GM12878 (cell line): ENCODE results near the gene FSIP1. TPM values are rescaled to one million over a fixed set of nuclear protein-coding genes. Genes with fewer than 3 reads are reported as not detected.

Source experiments
- ATAC-seq: fragments of 200-7000 bp; cut with Tn5 transposase; 3 replicates; pipeline ENCODE4 v1.9.1; 2020; ENCODE audit warnings: mild to moderate bottlenecking, moderate library complexity
- BruUV-seq: library from RNA; stranded (reverse); fragments of 400-500 nt; replicated peaks from 2 replicates; lab custom pipeline; 2021; lab: Mats Ljungman, UMichigan
- CTCF ChIA-PET: fragments of 300-600 bp; sonication (Branson Sonifier 250); formaldehyde crosslinking; extraction: SDS; loops from one replicate; lab custom pipeline; 2021; ENCODE audit warnings: inconsistent platforms; lab: Yijun Ruan, JAX
- POLR2A ChIA-PET: fragments of 350-600 bp; formaldehyde crosslinking; extraction: SDS; loops from one replicate; lab custom pipeline; 2021; ENCODE audit warnings: inconsistent platforms; lab: Charles Lee
- RAD21 ChIA-PET: fragments of 300-600 bp; sonication (Branson Sonifier 250); formaldehyde crosslinking; loops from one replicate; lab custom pipeline; 2023; ENCODE audit warnings: antibody characterized with exemption; ENCODE audit not compliant: unreplicated experiment; lab: Charles Lee
- SMC1A ChIA-PET: fragments of 300-600 bp; sonication (Branson Sonifier 250); formaldehyde crosslinking; loops from one replicate; lab custom pipeline; 2023; ENCODE audit not compliant: unreplicated experiment, uncharacterized antibody; lab: Charles Lee
- DNase-seq: peaks from one replicate; pipeline ENCODE4 v3.0.0-alpha.2; 2011; ENCODE audit warnings: low read depth, low spot score
- FAIRE-seq: peaks from 3 replicates; lab custom pipeline; 2011; peaks lifted over from hg19 to GRCh38; lab: Jason Lieb, UNC
- H2AFZ ChIP-seq: 2 replicates; pipeline ENCODE4 v1.6.0; 2011; ENCODE audit warnings: low read depth, low read length, control low read depth; ENCODE audit not compliant: control insufficient read depth
- H3K27ac ChIP-seq: 2 replicates; pipeline ENCODE4 v1.5.1; 2011; ENCODE audit warnings: control low read depth; ENCODE audit not compliant: control insufficient read depth, insufficient read depth
- H3K27me3 ChIP-seq, 2 experiments: replicated peaks in 1 of 2; 2 replicates each; pipeline versions ENCODE4 v1.6.0 to v1.6.1; 2011; ENCODE audit warnings: low read length in 1 of 2; ENCODE audit not compliant: control insufficient read depth in 2 of 2, insufficient read depth in 2 of 2
- H3K36me3 ChIP-seq, 2 experiments: 2 replicates each; pipeline ENCODE4 v1.5.1; 2011; ENCODE audit warnings: low read length in 1 of 2; ENCODE audit not compliant: control insufficient read depth in 2 of 2, insufficient read depth in 2 of 2
- H3K4me1 ChIP-seq: 2 replicates; pipeline ENCODE4 v1.6.1; 2011; ENCODE audit warnings: mild to moderate bottlenecking, low read length, moderate library complexity, mixed read lengths; ENCODE audit not compliant: control insufficient read depth, insufficient read depth
- H3K4me2 ChIP-seq: 2 replicates; pipeline ENCODE4 v1.6.0; 2011; ENCODE audit warnings: control low read depth; ENCODE audit not compliant: control insufficient read depth, insufficient read depth
- H3K4me3 ChIP-seq: fragments of 200-600 bp; sonication (generic); 2 replicates; pipeline ENCODE4 v1.5.1; 2016
- H3K79me2 ChIP-seq: 2 replicates; pipeline ENCODE4 v1.6.0; 2011; ENCODE audit warnings: low read length; ENCODE audit not compliant: control insufficient read depth, insufficient read depth
- H3K9ac ChIP-seq: 2 replicates; pipeline ENCODE4 v1.8.0; 2011; ENCODE audit warnings: low read length, control low read depth, mixed read lengths; ENCODE audit not compliant: control insufficient read depth, insufficient read depth
- H3K9me3 ChIP-seq: replicated peaks from 3 replicates; pipeline ENCODE4 v1.5.1; 2011; ENCODE audit warnings: mild to moderate bottlenecking, low read length; ENCODE audit not compliant: control insufficient read depth, insufficient read depth
- H4K20me1 ChIP-seq: 2 replicates; pipeline ENCODE4 v1.6.0; 2011; ENCODE audit not compliant: control insufficient read depth, insufficient read depth
- ASH2L ChIP-seq: fragments of 300-600, 200-600 bp; sonication (generic); IDR thresholded peaks from 2 replicates; pipeline ENCODE4 v1.6.1; 2017; ENCODE audit warnings: low read depth, mild to moderate bottlenecking, borderline replicate concordance
- CBFB ChIP-seq: IDR thresholded peaks from 2 replicates; pipeline ENCODE4 v1.6.1; 2016; ENCODE audit warnings: antibody characterized with exemption, low read depth
- CHD4 ChIP-seq: fragments of 200-600 bp; sonication (generic); IDR thresholded peaks from 2 replicates; pipeline ENCODE4 v1.6.1; 2016; ENCODE audit warnings: mild to moderate bottlenecking
- EP300 ChIP-seq, 2 experiments: fragments of 150-350 bp in 1 of 2; IDR thresholded peaks; 2 replicates each; pipeline ENCODE4 v1.6.1; 2011 to 2012; ENCODE audit warnings: low read depth in 2 of 2, low read length in 2 of 2, borderline replicate concordance in 1 of 2, improper control_type of control experiment in 1 of 2, inconsistent platforms in 1 of 2; ENCODE audit not compliant: control insufficient read depth in 1 of 2
- ESRRA ChIP-seq: IDR thresholded peaks from 2 replicates; pipeline ENCODE4 v1.6.1; 2012; ENCODE audit warnings: mild to moderate bottlenecking, low read length, improper control_type of control experiment
- HDAC2 ChIP-seq: fragments of 200-600 bp; sonication (generic); IDR thresholded peaks from 2 replicates; pipeline ENCODE4 v1.6.1; 2017
- JUNB ChIP-seq: IDR thresholded peaks from 2 replicates; pipeline ENCODE4 v1.6.1; 2016; ENCODE audit warnings: antibody characterized with exemption, mild to moderate bottlenecking
- MTA2 ChIP-seq: fragments of 450-650 bp; IDR thresholded peaks from 2 replicates; pipeline ENCODE4 v1.6.1; 2016; ENCODE audit warnings: low read depth, mild to moderate bottlenecking, moderate library complexity
- SIN3A ChIP-seq: IDR thresholded peaks from 2 replicates; pipeline ENCODE4 v1.6.1; 2012; ENCODE audit warnings: low read depth, low read length, improper control_type of control experiment
- ZNF217 ChIP-seq: fragments of 450-650 bp; IDR thresholded peaks from 2 replicates; pipeline ENCODE4 v1.6.1; 2017; ENCODE audit warnings: antibody characterized with exemption, mild to moderate bottlenecking
- WGBS: methylation state at CpG from one replicate; pipeline ENCODE4 v1.1.6; 2016; ENCODE audit warnings: low lambda C conversion rate; ENCODE audit not compliant: insufficient replicate concordance, insufficient coverage; ENCODE audit errors: missing lambda C conversion rate; 5-methylcytosine and 5-hydroxymethylcytosine counted together
- in situ Hi-C: fragments of 300-500 bp; cut with MboI; formaldehyde crosslinking; loops from 9 replicates; pipeline ENCODE4 v1.14.3; 2018; ENCODE audit warnings: mixed read lengths
- intact Hi-C: fragments of 100-400 bp; cut with micrococcal nuclease; formaldehyde crosslinking; loops from one replicate; pipeline ENCODE4 v1.14.2; 2022; ENCODE audit not compliant: unreplicated experiment
- polyA plus RNA-seq, 11 experiments: library from polyadenylated mRNA; depleted of rRNA in 4 of 11; unstranded in 6 of 11; stranded (reverse) in 5 of 11; fragments of >200 nt; fragmentation: Nextera tagmentation in 4 of 11; fragmentation: Illumina TruSeq in 1 of 11; extraction: Ambion mirVana in 4 of 11; extraction: Trizol in 1 of 11; gene quantifications; 1 replicate in 1 of 11; 2 replicates in 10 of 11; pipeline versions ENCODE4 v1.2.1 to v1.2.3, GENCODE V29; 2011 to 2016; ENCODE audit warnings: inconsistent platforms in 2 of 11, missing spikeins in 2 of 11, low read depth in 1 of 11
- total RNA-seq, 4 experiments: library from RNA; depleted of rRNA in 3 of 4; stranded (reverse); fragments of >200 nt in 3 of 4; fragmentation: Illumina TruSeq in 1 of 4; extraction: Trizol in 1 of 4; gene quantifications; 2 replicates each; pipeline versions ENCODE4 v1.2.1 to v1.2.3, GENCODE V29; 2013 to 2021
- TF ChIP-seq, protein P1 (sequence below): fragments of 450-650 bp; formaldehyde crosslinking; IDR thresholded peaks from 2 replicates; pipeline ENCODE4 v1.4.0; 2022; ENCODE audit warnings: mild to moderate bottlenecking, moderate library complexity
- TF ChIP-seq, protein P2 (sequence below): IDR thresholded peaks from 2 replicates; pipeline ENCODE4 v1.6.1; 2011; ENCODE audit warnings: low read depth, mild to moderate bottlenecking, low read length, moderate library complexity, borderline replicate concordance; ENCODE audit errors: extremely low read depth
- TF ChIP-seq, protein P3 (sequence below): IDR thresholded peaks from 2 replicates; pipeline ENCODE4 v1.6.1; 2011; ENCODE audit warnings: borderline replicate concordance, low read depth, mild to moderate bottlenecking, moderate library complexity, mixed read lengths, low read length; ENCODE audit not compliant: insufficient read depth; ENCODE audit errors: extremely low read length
- TF ChIP-seq, protein P4 (sequence below): fragments of 450-650 bp; formaldehyde crosslinking; IDR thresholded peaks from 2 replicates; pipeline ENCODE4 v1.5.0; 2022; ENCODE audit warnings: mild to moderate bottlenecking, missing genetic modification characterization
- TF ChIP-seq, protein P5 (sequence below): fragments of 150-350 bp; IDR thresholded peaks from 2 replicates; pipeline ENCODE4 v1.6.1; 2014; ENCODE audit warnings: mild to moderate bottlenecking, low read depth, low read length

FSIP1 gene
- total and polyA plus RNA-seq, 10 of the 15 experiments (the other 5 are each of a cell fraction or from before 2014, with no cell fraction given) = 0.15 to 0.67 (median 0.35) TPM

DNA sequence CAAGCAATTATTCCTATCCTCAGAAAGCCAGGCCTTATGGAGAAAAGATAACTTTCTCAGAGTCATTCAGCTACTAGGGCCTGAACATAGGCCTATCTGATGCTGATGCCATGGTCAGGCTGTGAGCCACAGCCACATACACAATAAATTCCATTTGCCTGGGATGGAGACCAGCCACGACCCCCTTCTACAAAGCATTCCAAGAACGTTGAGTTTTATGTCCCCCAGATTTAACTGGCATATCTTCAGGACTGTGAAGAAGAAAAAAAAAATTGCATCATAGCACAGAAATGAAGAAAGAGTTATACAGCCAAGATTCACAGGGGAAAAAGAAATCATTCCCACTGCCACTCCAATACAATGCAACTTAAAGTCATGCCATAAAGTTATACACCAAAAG, 101.8 kb downstream of the FSIP1 start:
- H2AFZ ChIP-seq = no peak overlapping the region
- POLR2A ChIA-PET = no interaction called here
- no peak for TF ChIP-seq ESRRA
- TF ChIP-seq, protein P1, sequence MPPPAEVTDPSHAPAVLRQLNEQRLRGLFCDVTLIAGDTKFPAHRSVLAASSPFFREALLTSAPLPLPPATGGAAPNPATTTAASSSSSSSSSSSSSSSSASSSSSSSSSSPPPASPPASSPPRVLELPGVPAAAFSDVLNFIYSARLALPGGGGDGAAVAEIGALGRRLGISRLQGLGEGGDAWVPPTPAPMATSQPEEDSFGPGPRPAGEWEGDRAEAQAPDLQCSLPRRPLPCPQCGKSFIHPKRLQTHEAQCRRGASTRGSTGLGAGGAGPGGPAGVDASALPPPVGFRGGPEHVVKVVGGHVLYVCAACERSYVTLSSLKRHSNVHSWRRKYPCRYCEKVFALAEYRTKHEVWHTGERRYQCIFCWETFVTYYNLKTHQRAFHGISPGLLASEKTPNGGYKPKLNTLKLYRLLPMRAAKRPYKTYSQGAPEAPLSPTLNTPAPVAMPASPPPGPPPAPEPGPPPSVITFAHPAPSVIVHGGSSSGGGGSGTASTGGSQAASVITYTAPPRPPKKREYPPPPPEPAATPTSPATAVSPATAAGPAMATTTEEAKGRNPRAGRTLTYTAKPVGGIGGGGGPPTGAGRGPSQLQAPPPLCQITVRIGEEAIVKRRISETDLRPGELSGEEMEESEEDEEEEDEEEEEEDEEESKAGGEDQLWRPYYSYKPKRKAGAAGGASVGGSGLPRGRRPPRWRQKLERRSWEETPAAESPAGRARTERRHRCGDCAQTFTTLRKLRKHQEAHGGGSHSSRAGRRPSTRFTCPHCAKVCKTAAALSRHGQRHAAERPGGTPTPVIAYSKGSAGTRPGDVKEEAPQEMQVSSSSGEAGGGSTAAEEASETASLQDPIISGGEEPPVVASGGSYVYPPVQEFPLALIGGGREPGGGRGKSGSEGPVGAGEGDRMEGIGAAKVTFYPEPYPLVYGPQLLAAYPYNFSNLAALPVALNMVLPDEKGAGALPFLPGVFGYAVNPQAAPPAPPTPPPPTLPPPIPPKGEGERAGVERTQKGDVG (CRISPR knock-in tag) = no peak
- TF ChIP-seq, protein P2, sequence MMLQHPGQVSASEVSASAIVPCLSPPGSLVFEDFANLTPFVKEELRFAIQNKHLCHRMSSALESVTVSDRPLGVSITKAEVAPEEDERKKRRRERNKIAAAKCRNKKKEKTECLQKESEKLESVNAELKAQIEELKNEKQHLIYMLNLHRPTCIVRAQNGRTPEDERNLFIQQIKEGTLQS = no peak
- TF ChIP-seq, protein P3, sequence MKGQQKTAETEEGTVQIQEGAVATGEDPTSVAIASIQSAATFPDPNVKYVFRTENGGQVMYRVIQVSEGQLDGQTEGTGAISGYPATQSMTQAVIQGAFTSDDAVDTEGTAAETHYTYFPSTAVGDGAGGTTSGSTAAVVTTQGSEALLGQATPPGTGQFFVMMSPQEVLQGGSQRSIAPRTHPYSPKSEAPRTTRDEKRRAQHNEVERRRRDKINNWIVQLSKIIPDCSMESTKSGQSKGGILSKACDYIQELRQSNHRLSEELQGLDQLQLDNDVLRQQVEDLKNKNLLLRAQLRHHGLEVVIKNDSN = no peak
- TF ChIP-seq HDAC2 = no peak
- TF ChIP-seq ASH2L = no peak
- no peak for TF ChIP-seq EP300 (IDR thresholded peaks at IDR 0.05; ENCODE audit: borderline replicate concordance in 1 of 2, control insufficient read depth in 1 of 2, low read depth in 2 of 2, low read length in 2 of 2)
- TF ChIP-seq, protein P4, sequence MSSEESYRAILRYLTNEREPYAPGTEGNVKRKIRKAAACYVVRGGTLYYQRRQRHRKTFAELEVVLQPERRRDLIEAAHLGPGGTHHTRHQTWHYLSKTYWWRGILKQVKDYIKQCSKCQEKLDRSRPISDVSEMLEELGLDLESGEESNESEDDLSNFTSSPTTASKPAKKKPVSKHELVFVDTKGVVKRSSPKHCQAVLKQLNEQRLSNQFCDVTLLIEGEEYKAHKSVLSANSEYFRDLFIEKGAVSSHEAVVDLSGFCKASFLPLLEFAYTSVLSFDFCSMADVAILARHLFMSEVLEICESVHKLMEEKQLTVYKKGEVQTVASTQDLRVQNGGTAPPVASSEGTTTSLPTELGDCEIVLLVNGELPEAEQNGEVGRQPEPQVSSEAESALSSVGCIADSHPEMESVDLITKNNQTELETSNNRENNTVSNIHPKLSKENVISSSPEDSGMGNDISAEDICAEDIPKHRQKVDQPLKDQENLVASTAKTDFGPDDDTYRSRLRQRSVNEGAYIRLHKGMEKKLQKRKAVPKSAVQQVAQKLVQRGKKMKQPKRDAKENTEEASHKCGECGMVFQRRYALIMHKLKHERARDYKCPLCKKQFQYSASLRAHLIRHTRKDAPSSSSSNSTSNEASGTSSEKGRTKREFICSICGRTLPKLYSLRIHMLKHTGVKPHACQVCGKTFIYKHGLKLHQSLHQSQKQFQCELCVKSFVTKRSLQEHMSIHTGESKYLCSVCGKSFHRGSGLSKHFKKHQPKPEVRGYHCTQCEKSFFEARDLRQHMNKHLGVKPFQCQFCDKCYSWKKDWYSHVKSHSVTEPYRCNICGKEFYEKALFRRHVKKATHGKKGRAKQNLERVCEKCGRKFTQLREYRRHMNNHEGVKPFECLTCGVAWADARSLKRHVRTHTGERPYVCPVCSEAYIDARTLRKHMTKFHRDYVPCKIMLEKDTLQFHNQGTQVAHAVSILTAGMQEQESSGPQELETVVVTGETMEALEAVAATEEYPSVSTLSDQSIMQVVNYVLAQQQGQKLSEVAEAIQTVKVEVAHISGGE (CRISPR knock-in tag) = no peak
- no peak for TF ChIP-seq CBFB
- no peak for TF ChIP-seq MTA2
- no peak for TF ChIP-seq ZNF217
- no peak for TF ChIP-seq SIN3A
- TF ChIP-seq, protein P5, sequence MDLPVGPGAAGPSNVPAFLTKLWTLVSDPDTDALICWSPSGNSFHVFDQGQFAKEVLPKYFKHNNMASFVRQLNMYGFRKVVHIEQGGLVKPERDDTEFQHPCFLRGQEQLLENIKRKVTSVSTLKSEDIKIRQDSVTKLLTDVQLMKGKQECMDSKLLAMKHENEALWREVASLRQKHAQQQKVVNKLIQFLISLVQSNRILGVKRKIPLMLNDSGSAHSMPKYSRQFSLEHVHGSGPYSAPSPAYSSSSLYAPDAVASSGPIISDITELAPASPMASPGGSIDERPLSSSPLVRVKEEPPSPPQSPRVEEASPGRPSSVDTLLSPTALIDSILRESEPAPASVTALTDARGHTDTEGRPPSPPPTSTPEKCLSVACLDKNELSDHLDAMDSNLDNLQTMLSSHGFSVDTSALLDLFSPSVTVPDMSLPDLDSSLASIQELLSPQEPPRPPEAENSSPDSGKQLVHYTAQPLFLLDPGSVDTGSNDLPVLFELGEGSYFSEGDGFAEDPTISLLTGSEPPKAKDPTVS = no peak
- TF ChIP-seq JUNB = no peak
- TF ChIP-seq CHD4 = no peak

More for the DNA sequence above, 101.8 kb downstream of the FSIP1 start:
- Histone ChIP-seq H3K4me3 (no peak overlapping the region), H3K9ac (no peak overlapping the region), H4K20me1 (no peaks in the 10 kb centered on the region), H3K9me3 (no peaks in the 10 kb centered on the region), H3K4me2 (no peak overlapping the region), H3K27ac (no peak overlapping the region), H3K4me1 (no peaks in the 10 kb centered on the region), H3K79me2 (no peaks in the 10 kb centered on the region), H3K27me3 (no peaks in the 10 kb centered on the region), H3K36me3 (no peaks in the 10 kb centered on the region)
- WGBS = 0% methylated on average over 2 of the region's 2 CpGs
- RAD21 ChIA-PET = interaction anchor here (3.3 kb wide), 1 partner anchor 76 kb away, joined by 15 read pairs; no protein-coding TSS in a partner anchor
- BruUV-seq = no TSS peak
- in situ Hi-C loops (no loop called here), intact Hi-C loops (no loop called here)
- FAIRE-seq (no peak), ATAC-seq (no peak), DNase-seq (no peak)
- CTCF ChIA-PET = interaction anchor here (0.6 to 14.1 kb wide), 4 partner anchors 16 to 300 kb away, joined by 3 to 400 read pairs (median 5); no protein-coding TSS in a partner anchor
- SMC1A ChIA-PET = interaction anchor here (0.6 to 4.2 kb wide), 3 partner anchors 28 to 75 kb away, joined by 3 to 33 read pairs (median 4); no protein-coding TSS in a partner anchor
